BJ (cell line): ENCODE measurements around the gene PITPNC1. TPM values are rescaled to one million over a fixed set of nuclear protein-coding genes. Genes with fewer than 3 reads are reported as not detected.

ENCODE experiments used
- CTCF ChIA-PET: fragments of 350-600 bp; formaldehyde crosslinking; extraction: SDS; loops from one replicate; lab custom pipeline; 2021; ENCODE audit warnings: antibody characterized with exemption, inconsistent platforms; lab: Yijun Ruan, JAX
- POLR2A ChIA-PET: fragments of 300-600 bp; sonication (Branson Sonifier 250); formaldehyde crosslinking; extraction: SDS; loops from one replicate; lab custom pipeline; 2021; ENCODE audit warnings: antibody characterized with exemption; lab: Charles Lee
- DNase-seq: peaks from one replicate; pipeline ENCODE4 v3.0.0-alpha.2; 2011; ENCODE audit warnings: low read depth
- H3K27me3 ChIP-seq: 2 replicates; pipeline ENCODE4 v1.6.0; 2011; ENCODE audit warnings: low read length; ENCODE audit not compliant: control insufficient read depth, insufficient read depth
- H3K36me3 ChIP-seq: 2 replicates; pipeline ENCODE4 v1.5.1; 2011; ENCODE audit warnings: low read length; ENCODE audit not compliant: control insufficient read depth, insufficient read depth
- H3K4me3 ChIP-seq: 2 replicates; pipeline ENCODE4 v1.5.1; 2011; ENCODE audit warnings: low read depth, mild to moderate bottlenecking, control low read depth, low read length
- polyA plus RNA-seq: library from polyadenylated mRNA; depleted of rRNA; stranded (reverse); fragments of >200 nt; gene quantifications from 2 replicates; pipeline ENCODE4 v1.2.3, GENCODE V29; 2011
- TF ChIP-seq, protein P1 (sequence below): IDR thresholded peaks from 2 replicates; pipeline ENCODE4 v1.5.1; 2011; ENCODE audit warnings: low read depth, mild to moderate bottlenecking, control low read depth, inconsistent platforms, low read length, moderate library complexity; ENCODE audit not compliant: insufficient read depth

PITPNC1 gene
- polyA plus RNA-seq, 1 experiment: 4.6 TPM

DNA sequence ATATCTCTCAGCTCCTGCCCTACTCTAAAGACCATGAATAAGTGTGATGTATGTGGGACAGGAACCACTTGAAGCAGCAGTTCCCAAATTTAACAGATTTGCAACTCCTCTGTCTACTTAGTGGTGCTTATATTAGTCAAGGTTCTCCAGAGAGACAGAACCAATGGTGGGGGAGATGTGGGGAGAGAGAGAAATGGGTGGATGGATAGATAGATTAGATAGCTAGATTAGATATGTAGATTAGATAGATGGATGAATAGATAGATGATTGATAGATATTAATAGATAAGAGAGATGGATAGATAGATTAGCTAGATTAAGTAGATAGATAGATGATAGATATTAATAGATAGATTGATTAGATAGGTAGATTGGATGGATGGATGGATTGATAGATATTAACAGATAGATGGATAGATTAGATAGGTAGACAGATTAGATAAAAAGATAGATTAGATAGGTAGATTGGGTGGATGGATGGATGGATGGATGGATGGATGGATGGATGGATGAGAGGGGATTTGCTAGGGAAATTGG, 186.7 kb downstream of the PITPNC1 start:
- H3K27me3 ChIP-seq: no peaks in the 10 kb centered on the region
- CTCF ChIA-PET: interaction anchor here (2.1 kb wide), 1 partner anchor 10 kb away, joined by 8 read pairs; no protein-coding TSS in a partner anchor
- POLR2A ChIA-PET: no interaction called here
- H3K4me3 ChIP-seq: no peak overlapping the region
- H3K36me3 ChIP-seq: no peaks in the 10 kb centered on the region
- DNase-seq: no peak
- TF ChIP-seq, protein P1, sequence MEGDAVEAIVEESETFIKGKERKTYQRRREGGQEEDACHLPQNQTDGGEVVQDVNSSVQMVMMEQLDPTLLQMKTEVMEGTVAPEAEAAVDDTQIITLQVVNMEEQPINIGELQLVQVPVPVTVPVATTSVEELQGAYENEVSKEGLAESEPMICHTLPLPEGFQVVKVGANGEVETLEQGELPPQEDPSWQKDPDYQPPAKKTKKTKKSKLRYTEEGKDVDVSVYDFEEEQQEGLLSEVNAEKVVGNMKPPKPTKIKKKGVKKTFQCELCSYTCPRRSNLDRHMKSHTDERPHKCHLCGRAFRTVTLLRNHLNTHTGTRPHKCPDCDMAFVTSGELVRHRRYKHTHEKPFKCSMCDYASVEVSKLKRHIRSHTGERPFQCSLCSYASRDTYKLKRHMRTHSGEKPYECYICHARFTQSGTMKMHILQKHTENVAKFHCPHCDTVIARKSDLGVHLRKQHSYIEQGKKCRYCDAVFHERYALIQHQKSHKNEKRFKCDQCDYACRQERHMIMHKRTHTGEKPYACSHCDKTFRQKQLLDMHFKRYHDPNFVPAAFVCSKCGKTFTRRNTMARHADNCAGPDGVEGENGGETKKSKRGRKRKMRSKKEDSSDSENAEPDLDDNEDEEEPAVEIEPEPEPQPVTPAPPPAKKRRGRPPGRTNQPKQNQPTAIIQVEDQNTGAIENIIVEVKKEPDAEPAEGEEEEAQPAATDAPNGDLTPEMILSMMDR: no peak

DNA sequence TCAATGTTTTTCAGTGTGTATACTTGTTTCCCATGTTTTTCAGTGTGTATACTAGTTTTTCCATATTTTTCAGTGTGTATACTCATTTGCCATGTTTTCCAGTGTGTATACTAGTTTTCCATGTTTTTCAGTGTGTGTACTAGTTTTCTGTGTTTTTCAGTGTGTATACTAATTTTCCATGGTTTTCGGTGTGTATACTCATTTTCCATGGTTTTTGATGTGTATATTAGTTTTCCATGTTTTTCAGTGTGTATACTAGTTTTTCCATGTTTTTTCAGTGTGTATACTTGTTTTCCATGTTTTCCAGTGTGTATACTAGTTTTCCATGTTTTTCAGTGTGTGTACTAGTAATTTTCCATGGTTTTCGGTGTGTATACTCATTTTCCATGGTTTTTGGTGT, 188.0 kb downstream of the PITPNC1 start:
- TF ChIP-seq, protein P1: no peak
- CTCF ChIA-PET: no interaction called here
- no peak overlapping the region for H3K4me3 ChIP-seq
- no peak for DNase-seq
- no peaks in the 10 kb centered on the region for H3K27me3 ChIP-seq
- POLR2A ChIA-PET: no interaction called here
- no peaks in the 10 kb centered on the region for H3K36me3 ChIP-seq

DNA sequence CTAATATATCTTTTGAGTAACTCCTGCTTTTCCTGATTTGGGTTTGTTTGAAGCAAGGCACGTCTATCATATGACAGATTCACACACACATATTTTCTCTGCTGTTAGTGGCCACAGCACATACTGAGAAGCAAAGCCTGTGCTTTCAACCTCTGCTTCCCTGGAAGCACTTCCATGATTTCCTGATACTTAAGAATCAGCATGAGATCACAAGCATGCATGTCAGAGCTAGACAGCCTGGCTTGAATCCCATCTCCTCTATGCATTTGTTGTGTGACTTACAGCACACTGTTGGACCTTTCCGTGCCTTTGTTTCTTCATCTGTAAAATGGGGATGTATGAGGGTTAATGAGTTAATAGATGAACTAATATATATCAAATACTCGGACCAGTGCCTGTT, 189.6 kb downstream of the PITPNC1 start:
- no peak for DNase-seq
- Histone ChIP-seq H3K36me3 (no peaks in the 10 kb centered on the region), H3K4me3 (no peak overlapping the region), H3K27me3 (no peaks in the 10 kb centered on the region)
- POLR2A ChIA-PET: no interaction called here
- CTCF ChIA-PET: interaction anchor here (0.6 kb wide), 1 partner anchor 13 kb away, joined by 3 read pairs; no protein-coding TSS in a partner anchor
- TF ChIP-seq, protein P1: no peak

DNA sequence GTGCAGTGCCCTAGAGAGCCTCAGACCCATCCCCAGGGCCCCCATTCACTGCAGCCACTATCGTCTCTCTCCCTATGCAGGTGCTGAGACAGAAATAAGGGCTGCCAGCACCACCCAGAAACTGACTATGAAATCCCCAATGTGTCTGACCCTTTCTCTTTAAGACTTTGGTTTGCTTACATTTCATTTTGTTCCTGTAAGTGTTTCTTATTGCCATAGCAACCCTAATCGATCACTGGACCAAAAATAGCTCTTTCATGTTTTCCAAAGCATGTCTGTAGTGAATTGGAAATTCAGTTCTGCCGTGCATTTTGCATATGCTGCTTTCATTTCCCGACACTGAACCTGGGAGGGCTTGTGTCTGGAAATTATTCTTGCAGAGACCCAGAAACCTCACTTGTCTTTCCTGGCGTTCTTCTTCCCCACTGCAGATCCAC, 192.0 kb downstream of the PITPNC1 start:
- POLR2A ChIA-PET: no interaction called here

DNA sequence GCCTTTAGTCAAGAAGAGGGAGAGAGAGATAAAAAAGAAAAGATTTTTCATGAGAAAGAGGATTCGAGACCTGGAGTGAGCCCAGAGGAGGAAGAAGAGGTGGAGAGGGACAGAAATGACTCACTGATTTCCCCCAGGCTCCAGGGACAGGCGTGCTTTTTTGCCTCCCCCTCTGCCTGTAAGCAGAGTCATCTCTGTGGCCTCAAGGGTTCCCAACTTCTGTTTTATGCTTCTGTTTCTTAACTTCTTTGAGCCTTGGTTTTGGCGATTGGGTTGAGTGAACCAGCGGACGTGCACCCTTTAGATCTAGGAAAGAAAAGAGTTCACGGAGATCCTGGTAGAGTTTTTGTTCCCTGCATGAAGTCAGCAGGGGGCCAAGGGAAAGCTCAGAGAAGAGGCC, 192.8 kb downstream of the PITPNC1 start:
- TF ChIP-seq, protein P1: no peak
- DNase-seq: no peak
- CTCF ChIA-PET: interaction anchor here (1.4 to 1.7 kb wide), 2 partner anchors 24 to 191 kb away, joined by 4 to 7 read pairs; no protein-coding TSS in a partner anchor
- Histone ChIP-seq H3K36me3 (no peaks in the 10 kb centered on the region), H3K27me3 (no peaks in the 10 kb centered on the region), H3K4me3 (no peak overlapping the region)
- POLR2A ChIA-PET: no interaction called here

More for the DNA sequence above, 192.0 kb downstream of the PITPNC1 start:
- no peak for DNase-seq
- no peaks in the 10 kb centered on the region for H3K27me3 ChIP-seq
- CTCF ChIA-PET: interaction anchor here (1.1 to 1.4 kb wide), 2 partner anchors 25 to 33 kb away, joined by 4 read pairs; no protein-coding TSS in a partner anchor
- H3K4me3 ChIP-seq: no peak overlapping the region
- TF ChIP-seq, protein P1: no peak
- H3K36me3 ChIP-seq: no peaks in the 10 kb centered on the region
